NCI-H446 (cell line): ENCODE data around the gene RPH3AL.
"Not testable (repeated sequence)": the region's sequence is repeated elsewhere in the genome, so short reads cannot be mapped to it uniquely, and the experiment has no call there.

Source experiments
- DNase-seq, 2 experiments: peaks; one replicate each; lab custom pipeline; 2025; lab: John Stamatoyannopoulos, UW

The RPH3AL gene

DNA sequence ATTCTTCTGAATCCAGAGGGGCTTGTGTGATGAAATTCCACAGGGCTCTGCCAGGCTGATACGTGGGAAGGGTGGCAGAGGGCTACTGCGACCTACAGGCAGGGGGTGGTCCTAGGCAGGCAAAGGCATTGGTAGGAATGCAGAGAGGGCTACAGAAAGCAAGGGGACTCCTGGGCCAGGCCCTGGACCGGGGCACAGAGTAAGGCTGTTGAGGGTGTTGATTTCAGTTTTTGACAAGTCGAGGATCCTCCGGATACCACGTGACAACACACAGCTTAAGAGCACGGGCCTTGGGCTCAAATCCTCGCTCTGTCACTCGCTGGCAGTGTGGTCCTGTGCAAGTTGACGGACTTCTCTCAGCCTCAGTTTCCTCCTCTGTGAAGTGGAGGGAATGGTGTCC lies 152.0 kb downstream of the RPH3AL start:
- no peak for DNase-seq

DNA sequence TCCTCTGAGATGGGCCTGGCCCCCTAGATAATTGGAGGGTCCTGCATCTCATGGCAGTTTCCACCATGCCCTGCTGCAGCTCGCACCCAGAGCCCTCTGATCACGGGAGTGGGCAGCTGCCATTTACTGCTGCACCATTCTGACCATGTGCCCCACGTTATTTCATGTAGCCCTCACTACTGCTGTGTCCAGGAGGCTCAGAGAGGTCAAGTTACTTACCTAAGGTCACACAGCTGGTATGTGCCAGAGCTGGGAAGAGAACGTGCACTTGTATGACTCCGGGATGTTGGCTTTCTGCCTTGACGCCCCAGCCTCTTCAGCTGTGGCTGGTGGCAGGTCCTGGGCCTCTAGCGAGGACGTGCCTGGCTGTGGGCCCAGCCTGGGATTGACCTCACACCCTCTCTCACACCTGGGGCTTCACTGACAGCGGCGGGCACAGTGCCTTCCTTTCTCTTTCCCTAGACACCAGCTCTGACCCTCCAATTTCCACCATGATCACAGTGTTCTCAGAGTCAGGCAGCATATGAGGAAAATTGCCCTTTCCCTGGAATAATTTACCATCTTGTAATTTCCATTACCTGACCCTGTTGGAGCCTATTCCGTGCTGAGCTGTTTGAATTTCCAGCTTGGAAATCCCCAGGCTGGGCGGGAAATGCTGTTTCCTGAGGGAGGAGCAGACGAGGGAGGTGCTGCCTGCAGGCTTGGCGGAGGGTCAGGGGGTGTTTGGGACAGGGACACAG lies 152.6 kb downstream of the RPH3AL start:
- DNase-seq, result no peak

- DNase-seq, result no peak
Observed at GRCh38 chr17:199191-199604, 153.4 kb downstream of the RPH3AL start.

- not testable (repeated sequence) for DNase-seq
Observed at GRCh38 chr17:198225-198624, 154.4 kb downstream of the RPH3AL start.

DNA sequence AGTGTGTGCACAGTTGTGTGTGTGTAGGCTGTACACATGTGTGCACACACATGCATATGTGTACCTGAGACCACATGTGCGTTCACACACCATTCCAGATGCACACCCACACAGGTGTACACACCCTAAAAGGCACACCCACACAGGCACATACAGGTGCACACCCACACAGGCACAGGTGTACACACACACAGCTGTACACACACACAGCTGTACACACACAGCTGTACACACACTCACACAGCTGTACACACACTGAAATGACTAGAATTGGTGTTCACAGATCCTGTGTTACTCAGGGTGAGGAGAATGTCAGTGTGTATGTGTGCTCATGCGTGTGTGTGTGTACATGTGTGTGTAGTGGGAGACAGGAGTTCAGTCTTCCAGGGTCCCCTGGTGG lies 155.3 kb downstream of the RPH3AL start:
- DNase-seq, result no peak

- DNase-seq, result no peak
Observed at GRCh38 chr17:194828-195602, 157.6 kb downstream of the RPH3AL start.

GRCh38 chr17:193841-194806 lies 158.5 kb downstream of the RPH3AL start:
- no peak for DNase-seq

DNA sequence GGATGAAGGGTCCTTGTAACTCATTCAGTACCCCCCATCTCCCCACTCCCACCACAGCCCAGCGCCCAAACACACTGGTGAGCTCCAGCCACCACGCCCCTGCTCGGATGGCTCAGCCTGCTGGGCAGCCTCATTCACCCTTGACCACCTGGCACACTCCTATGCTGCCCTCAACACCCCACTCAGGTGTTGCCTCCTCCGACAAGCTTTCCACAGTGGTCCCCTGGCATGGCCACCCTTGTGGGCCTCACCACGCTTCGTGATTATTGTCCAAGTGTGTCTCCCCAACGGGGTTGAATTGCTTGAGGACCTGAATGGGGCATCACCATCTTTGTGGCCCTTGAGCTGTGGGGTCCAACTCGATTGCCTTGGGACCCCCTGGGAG lies 159.2 kb downstream of the RPH3AL start:
- no peak for DNase-seq

GRCh38 chr17:192666-193425 lies 159.8 kb downstream of the RPH3AL start:
- DNase-seq, result no peak

GRCh38 chr17:189444-189843 lies 163.2 kb downstream of the RPH3AL start:
- DNase-seq, result no peak

- DNase-seq, result no peak
Observed at GRCh38 chr17:187130-187529, 165.5 kb downstream of the RPH3AL start.

DNA sequence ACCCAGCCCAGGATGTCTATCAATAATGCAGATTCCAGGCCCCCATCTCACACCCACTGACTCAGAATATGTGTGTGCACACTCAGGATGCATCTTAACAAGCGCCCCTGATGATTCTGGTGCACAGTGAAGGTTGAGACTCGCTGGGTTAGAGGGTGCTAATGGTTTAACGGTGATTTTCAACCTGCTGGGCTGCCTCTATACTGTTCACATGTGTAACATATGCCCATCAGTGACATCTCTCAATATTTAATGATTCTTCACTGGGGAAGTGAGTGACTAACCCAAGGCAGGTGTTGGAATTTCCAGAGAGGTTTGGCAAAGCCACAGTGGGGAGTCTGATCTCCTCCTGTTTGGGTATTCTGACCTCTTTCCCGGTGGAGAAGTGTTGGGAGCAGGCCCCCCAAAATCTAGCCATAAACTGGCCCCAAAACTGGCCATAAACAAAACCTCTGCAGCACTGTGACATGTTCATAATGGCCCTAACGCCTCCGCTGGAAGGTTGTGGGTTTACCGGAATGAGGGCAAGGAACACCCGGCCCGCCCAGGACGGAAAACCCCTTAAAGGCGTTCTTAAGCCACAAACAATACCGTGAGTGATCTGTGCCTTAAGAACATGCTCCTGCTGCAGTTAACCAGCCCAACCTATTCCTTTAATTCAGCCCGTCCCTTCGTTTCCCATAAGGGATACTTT lies 167.0 kb downstream of the RPH3AL start:
- DNase-seq, result no peak

DNA sequence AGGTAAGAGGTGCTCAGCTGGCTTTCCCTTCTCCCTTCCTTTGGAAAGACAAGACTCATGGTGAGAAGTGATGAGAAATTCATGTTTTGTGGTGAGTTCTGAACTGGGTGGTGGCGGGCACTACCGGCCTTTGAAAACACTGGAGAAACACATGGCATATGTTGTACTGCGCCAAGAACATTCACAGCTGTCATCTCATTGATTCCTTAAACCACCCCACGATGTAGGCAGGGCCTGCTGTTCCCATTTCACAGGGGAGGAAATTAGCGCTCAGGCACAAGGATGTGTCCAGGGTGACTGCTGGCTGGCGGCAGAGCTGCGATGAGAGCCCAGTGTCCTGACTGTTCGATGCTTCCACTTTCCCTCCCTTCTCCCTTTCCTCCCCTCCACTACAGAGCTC lies 169.6 kb downstream of the RPH3AL start:
- DNase-seq, result no peak

GRCh38 chr17:182050-182751 lies 170.4 kb downstream of the RPH3AL start:
- no peak for DNase-seq

- DNase-seq, result no peak
Observed at GRCh38 chr17:181245-182049, 171.2 kb downstream of the RPH3AL start, which contains the start of gene DOC2B. Gene DOC2B (minus strand): TSS chr17:181650. CDS start chr17:181479, 171 bp downstream.

DNA sequence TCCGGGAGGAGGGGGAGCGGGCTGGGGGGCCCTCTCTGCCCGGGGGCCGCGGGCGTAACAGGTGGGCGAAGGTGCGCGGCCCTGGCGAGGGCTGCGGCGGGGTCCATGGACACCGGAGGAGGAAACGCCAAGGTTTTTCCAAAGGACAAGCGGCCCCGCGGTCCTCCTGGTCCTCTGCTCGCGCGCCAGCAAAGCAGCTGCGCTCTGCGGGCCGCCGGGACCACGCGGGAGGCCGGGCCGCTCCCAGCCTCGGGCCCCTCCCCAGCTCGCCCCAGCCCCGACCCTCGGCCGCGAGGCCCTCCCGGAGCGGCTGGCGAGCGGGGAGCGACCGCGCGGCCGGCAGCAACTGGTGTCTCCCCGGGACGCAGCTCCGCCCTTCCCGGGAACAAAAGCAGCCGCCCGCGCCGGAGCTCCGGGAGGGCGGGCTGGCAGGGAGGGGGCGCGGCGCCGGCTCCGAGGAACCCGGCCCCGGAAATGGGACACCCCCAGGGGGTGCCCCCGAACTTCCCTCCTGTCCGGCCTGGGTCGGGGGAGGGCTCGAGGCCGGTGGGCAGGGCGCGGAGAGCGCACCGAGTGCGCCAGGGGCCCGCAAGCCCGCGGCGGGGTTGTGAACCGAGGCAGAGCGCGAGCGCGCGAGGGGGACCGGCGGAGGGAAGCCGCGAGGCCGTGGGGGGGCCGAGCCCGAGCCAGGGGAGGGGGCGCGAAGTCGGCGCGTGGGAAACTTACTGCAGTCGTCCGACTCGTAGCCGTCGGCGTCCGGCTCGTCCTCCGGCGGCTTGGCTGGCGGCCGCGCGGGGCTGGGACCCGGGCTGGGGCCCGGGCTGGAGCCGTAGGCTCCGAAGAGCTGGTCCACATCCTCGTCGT lies 172.0 kb downstream of the RPH3AL start:
- DNase-seq, result no peak

GRCh38 chr17:179781-180380 lies 172.7 kb downstream of the RPH3AL start:
- DNase-seq, result no peak

DNA sequence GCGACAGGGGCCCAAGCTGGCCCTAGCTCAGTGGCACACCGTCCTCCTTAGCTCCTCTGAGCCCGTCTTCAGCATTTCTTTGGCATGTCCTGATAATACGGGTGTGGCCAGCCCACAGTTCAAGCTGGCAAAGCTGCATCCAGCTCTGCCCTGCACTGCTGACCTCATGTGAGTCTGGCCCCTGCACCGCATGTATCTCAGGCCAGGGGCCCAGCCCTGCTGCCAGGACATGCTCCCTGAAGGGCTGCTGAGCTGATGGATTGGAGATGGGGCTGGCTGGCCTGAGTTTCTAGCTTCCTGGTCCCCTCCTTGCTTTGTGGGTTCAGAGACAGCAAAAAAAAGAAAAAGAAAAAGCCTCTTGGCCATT lies 173.6 kb downstream of the RPH3AL start:
- no peak for DNase-seq
